Measurements from ENCODE around the gene AK1. TPM values are rescaled to one million over a fixed set of nuclear protein-coding genes. Genes with fewer than 3 reads are reported as not detected.
A peak's percentile ranks its signal among the peaks of the same experiment; 100 is the strongest.

AK1 gene
- total and polyA plus RNA-seq, 9 of the 15 experiments (the other 6 are each of a cell fraction or from before 2014, with no cell fraction given), result 10.1 to 71.8 (median 39.0) TPM

GRCh38 chr9:127898433-127899127, 21.1 kb upstream of the AK1 start (continued):
- TF ChIP-seq ZNF655 (CRISPR knock-in tag; IDR thresholded peaks at IDR 0.05) (no peak), NCOA1 (IDR thresholded peaks at IDR 0.05; ENCODE audit: low read depth) (no peak), ZBTB43 (CRISPR knock-in tag; IDR thresholded peaks at IDR 0.05) (no peak), EZH2 (IDR thresholded peaks at IDR 0.05; ENCODE audit: borderline replicate concordance, low read depth, low read length) (no peak), PTBP1 (IDR thresholded peaks at IDR 0.05; ENCODE audit: low read depth, low read length) (peak; percentile 90), ZNF764 (CRISPR knock-in tag; IDR thresholded peaks at IDR 0.05; ENCODE audit: low read depth) (no peak), SMARCA5 (IDR thresholded peaks at IDR 0.05) (peak; percentile 89), MXD1 (CRISPR knock-in tag; IDR thresholded peaks at IDR 0.05; ENCODE audit: borderline replicate concordance, poor library complexity, severe bottlenecking) (no peak), RBM25 (IDR thresholded peaks at IDR 0.05; ENCODE audit: low read depth, low read length, severe bottlenecking) (peak; percentile 94), BCLAF1 (IDR thresholded peaks at IDR 0.05; ENCODE audit: borderline replicate concordance in 1 of 2, control insufficient read depth in 1 of 2, low read depth in 2 of 2, low read length in 1 of 2) (no peak), ZNF589 (CRISPR knock-in tag; IDR thresholded peaks at IDR 0.05; ENCODE audit: low read depth) (no peak), FOXJ2 (tag; IDR thresholded peaks at IDR 0.05) (no peak), POLR2AphosphoS5 (IDR thresholded peaks at IDR 0.05; ENCODE audit: control insufficient read depth, insufficient read depth, low read depth, low read length) (no peak), TEAD2 (tag; IDR thresholded peaks at IDR 0.05) (no peak), ZKSCAN8 (CRISPR knock-in tag; IDR thresholded peaks at IDR 0.05) (no peak), ZNF639 (CRISPR knock-in tag; conservative IDR thresholded peaks at IDR 0.05 in 1 of 2, IDR thresholded peaks at IDR 0.05 in 1 of 2) (no peak)
